HG03354 (cell line): ENCODE results near the gene CCL13.

Experiments
- ATAC-seq: cut with Tn5 transposase; IDR thresholded peaks from one replicate; pipeline ENCODE4 v1.9.1; 2021; ENCODE audit warnings: mild to moderate bottlenecking; ENCODE audit not compliant: unreplicated experiment, poor library complexity, severe bottlenecking

CCL13 gene

DNA sequence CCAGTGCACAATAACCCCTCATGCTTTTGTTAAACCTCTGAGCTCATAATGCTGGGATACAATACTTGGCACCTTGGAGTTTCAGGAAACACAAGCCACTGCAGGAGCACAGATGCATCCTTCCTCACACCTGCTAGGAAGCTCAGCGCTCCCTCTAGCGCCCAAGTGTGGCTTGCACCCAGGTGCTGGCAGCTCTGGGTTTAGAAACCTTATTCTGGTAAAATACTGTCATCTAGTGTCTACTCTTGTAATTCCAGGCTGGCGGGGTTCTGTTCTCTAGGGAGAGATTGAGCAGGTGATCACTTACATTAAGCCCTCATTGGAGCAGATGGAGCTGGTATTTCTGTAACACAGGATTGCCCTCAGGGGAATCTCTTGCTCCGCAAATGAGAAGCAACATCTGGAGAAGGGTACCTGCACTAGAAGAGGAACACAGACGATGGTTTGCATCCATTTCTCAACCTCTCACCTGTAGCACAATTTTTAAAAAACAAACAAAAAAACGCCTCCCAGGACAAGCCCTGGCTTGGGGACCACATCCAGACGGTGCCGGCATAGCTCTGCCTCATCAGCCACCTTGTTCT, 5.3 kb downstream of the CCL13 start:
- ATAC-seq, result peak; percentile 83

GRCh38 chr17:34363183-34363661, 6.9 kb downstream of the CCL13 start, which contains the start of gene CCL1:
Gene CCL1 (minus strand): TSS chr17:34363233. CDS start chr17:34363161, 72 bp downstream.
- ATAC-seq, result no peak

- no peak for ATAC-seq
Observed at GRCh38 chr17:34364751-34365150, 8.5 kb downstream of the CCL13 start.

DNA sequence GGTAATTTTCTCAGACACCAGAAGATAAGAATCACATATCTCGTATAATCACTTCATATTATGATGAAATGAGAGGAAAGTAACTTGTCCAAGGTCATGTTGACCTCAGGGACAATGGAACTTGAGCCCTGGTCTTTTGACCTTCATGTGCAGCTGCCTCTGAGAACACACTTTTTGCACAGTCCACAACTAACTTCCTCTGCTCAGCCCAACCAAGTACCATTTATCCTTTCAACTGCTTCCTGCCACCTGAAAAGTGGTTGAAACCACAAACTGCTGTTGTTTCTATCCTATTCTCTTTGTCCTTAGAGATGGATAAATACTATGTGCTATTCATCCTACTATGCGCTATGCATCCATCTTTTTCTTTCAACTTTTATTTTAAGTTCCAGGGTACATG, 9.1 kb downstream of the CCL13 start:
- no peak for ATAC-seq

- no peak for ATAC-seq
Observed at GRCh38 chr17:34366010-34366409, 9.7 kb downstream of the CCL13 start.

- ATAC-seq, result no peak
Observed at GRCh38 chr17:34366529-34367107, 10.3 kb downstream of the CCL13 start.

- no peak for ATAC-seq
Observed at GRCh38 chr17:34367486-34368195, 11.4 kb downstream of the CCL13 start.

GRCh38 chr17:34368196-34368945, 12.1 kb downstream of the CCL13 start:
- ATAC-seq, result no peak

GRCh38 chr17:34368946-34369500, 12.7 kb downstream of the CCL13 start:
- ATAC-seq, result no peak

GRCh38 chr17:34369571-34369970, 13.3 kb downstream of the CCL13 start:
- ATAC-seq, result no peak

DNA sequence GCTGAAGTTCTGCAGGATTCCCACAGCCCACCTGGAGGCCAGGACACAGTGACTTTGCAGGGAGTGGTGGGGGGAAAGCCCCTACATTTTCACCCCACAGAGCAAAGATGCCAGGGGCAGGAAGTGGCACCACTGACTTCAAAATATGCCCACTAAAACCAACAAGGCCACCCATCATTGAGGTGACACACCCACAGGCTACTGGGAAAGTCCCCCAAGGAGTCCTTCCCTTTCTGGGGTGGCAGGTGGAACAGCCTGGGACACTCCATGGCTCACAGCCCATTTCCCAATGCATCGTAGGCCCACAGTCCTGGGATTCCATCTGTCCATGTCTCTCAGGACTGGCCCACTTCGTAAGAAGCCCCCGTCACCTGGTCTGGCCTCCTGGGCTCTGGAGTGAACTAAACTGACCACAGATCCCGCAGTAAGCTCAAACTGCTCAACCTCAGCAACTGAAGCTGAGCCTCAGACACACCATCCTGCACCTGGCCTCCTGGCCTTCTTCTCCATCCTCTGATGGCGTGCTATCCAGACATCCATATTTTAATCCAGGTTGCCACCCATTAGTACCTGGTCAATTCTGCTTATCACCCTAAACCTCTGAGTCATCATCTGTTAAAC, 14.2 kb downstream of the CCL13 start:
- no peak for ATAC-seq

DNA sequence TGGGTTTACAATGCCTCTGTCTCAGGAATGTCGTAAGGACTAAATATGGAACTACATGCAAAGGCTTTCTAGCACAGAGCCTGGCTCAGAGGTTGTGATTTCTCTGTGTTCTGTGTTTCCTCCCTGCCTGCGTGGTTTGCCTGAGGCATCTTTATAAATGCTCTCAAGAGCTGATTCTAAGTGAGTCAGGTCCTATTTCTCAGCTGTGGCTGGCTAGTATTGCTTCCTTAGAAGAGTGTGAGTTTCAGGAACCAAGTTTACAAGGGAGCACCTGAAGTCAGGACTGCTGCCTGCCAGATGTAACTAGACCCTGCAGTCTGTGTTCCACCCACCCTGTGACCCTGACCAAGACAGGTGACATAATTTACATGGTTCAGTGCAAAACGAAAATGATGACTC, 14.7 kb downstream of the CCL13 start:
- ATAC-seq, result no peak

DNA sequence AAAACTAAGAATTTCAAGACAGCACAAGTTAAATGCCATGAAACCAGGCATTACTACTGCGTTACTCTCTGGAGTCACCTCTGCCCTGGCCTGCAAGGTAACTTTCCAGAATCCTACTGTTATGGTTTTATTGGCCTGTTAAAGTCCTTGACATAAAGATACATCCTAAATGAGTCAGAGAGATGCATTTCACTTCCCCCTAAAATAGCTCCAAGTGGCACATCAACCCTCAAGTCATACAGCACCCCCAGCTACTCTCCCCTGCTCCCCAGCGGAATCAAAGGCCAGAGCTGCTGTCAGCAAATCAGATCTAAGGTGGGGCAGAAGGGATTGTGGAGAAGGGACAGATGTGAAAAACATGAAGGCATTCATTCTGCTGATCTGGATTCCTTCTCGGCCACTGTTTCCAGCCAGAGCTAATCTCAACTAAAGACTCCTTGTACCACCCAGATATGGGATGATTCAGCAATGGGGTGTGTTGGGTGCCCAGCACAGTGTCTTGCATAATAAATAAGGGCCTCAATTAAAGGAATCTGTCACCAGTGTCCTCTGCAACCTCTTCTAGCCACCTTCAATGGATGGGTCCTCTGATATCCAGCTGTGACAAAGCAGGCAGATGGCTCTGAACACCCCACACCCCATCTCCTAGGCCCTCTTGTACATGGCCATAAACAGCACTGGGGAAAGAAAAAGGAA, 15.3 kb downstream of the CCL13 start:
- no peak for ATAC-seq

DNA sequence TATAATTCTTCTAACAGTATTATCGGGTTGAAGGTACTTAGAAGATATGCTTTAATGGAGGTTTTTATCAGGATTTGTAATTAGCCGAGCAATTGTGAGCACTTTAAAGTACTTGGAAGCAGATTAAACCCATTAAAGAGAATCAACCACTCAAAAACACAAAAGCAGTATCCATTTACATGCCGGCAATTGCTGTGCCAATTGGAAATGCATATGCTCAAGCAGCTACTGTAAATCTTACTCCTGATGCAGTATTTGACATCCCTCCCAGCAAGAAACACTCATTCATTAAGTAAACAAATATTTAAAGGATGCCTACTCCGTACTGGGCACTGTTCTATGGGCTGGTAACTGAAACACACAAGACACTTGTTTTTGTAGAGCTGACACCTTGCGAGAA, 18.2 kb downstream of the CCL13 start:
- no peak for ATAC-seq

- no peak for ATAC-seq
Observed at GRCh38 chr17:34375426-34375997, 19.2 kb downstream of the CCL13 start.

GRCh38 chr17:34377078-34377823, 21.0 kb downstream of the CCL13 start:
- peak; percentile 52 for ATAC-seq

GRCh38 chr17:34378664-34379101, 22.4 kb downstream of the CCL13 start:
- ATAC-seq, result peak; percentile 84

DNA sequence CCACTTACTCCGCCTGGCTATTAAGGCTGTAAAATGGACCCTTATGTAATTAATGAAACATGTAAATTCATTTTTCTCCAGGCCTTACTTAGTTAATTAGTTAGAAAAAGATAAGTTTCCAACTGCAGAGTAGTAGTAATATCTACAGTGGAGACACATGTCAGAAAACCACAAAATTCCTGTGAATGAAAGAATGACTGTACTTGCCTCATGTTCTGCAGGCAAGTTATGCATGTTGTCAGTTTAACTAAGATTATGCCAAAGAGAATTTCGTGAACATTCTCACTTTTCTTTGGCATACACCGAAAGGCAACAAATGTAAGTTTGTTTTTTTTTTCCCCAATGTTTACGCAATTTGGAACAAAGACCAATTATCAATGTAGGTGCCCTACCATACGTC, 23.6 kb downstream of the CCL13 start:
- ATAC-seq, result no peak
